ENCODE data around the gene PLEKHO2. TPM values are rescaled to one million over a fixed set of nuclear protein-coding genes. Genes with fewer than 3 reads are reported as not detected.

The PLEKHO2 gene
- total RNA-seq, 1 experiment from 2014 or later: 7.9 TPM

GRCh38 chr15:64883100-64883581, 41.4 kb downstream of the PLEKHO2 start:
- H3K79me2 ChIP-seq (ENCODE audit: low read depth): no peaks in the 10 kb centered on the region
- BruUV-seq (replicated peaks): no TSS peak
- no peak for DNase-seq
- TF ChIP-seq EZH2 (IDR thresholded peaks at IDR 0.05; ENCODE audit: low read depth) (no peak), CTCF (conservative IDR thresholded peaks at IDR 0.05) (no peak)
- H3F3A ChIP-seq (ENCODE audit: insufficient read depth, low read depth): peaks cover 9% of the 10 kb centered on the region; the same call in 1 of the 2 replicates
- no peaks in the 10 kb centered on the region for H4K20me1 ChIP-seq (ENCODE audit: insufficient read depth)
- H2AFZ ChIP-seq: no peak overlapping the region
- no peaks in the 10 kb centered on the region for H3K9me2 ChIP-seq (ENCODE audit: insufficient read depth)
- ChIA-PET POLR2A (ENCODE audit: unreplicated experiment) (no interaction called here), CTCF (no interaction called here)
- H3K27ac ChIP-seq: no peak overlapping the region; the same call in 1 of the 2 replicates
- H3K4me3 ChIP-seq: no peak overlapping the region
- no peaks in the 10 kb centered on the region for H3K27me3 ChIP-seq (ENCODE audit: insufficient read depth, low read depth)
- peak overlapping the region; percentile 36; the same call in 1 of the 2 replicates for H3K4me2 ChIP-seq
- no peaks in the 10 kb centered on the region for H3K9me3 ChIP-seq (ENCODE audit: insufficient read depth, low read depth)
- peaks cover 12% of the 10 kb centered on the region for H3K4me1 ChIP-seq (replicated peaks; ENCODE audit: insufficient read depth)
- intact Hi-C loops (cut with micrococcal nuclease; ENCODE audit: unreplicated experiment): no loop called here
- no peaks in the 10 kb centered on the region for H3K36me3 ChIP-seq (ENCODE audit: low read depth)

DNA sequence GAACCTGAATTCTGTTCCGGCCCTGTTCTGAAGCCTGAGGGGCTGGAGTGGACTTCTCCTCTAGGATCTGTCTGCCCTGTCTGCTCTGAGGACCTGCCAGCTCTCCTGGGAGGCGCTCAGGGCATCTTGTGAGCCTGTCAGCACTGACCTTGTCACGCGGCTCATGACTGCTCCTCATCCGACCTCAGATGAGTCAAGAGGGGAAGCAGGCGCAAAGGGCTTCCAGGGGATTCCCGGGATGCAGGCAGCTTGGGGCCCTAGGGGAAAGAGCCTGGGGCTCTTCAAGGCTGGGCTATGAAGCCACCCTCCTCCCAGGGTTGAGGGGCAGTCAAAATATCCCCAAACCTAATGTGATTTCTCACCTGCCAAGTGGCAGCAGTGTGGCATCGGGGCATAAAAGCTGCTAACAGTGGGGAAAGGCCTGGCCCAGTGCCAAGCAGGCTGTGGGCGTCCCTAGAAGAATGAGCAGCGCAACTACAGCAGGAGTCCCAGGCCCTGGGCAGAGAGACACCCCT, 42.3 kb downstream of the PLEKHO2 start:
- no peak overlapping the region for H3K4me3 ChIP-seq
- no peaks in the 10 kb centered on the region for H3K27me3 ChIP-seq (ENCODE audit: insufficient read depth, low read depth)
- no peaks in the 10 kb centered on the region for H3K79me2 ChIP-seq (ENCODE audit: low read depth)
- ChIA-PET CTCF (no interaction called here), POLR2A (ENCODE audit: unreplicated experiment) (no interaction called here)
- no peaks in the 10 kb centered on the region for H3K9me2 ChIP-seq (ENCODE audit: insufficient read depth)
- peak overlapping the region; percentile 34 for H3K27ac ChIP-seq
- BruUV-seq (replicated peaks): no TSS peak
- no peak for TF ChIP-seq EZH2 (IDR thresholded peaks at IDR 0.05; ENCODE audit: low read depth)
- TF ChIP-seq CTCF (conservative IDR thresholded peaks at IDR 0.05): no peak
- no peaks in the 10 kb centered on the region for H3K36me3 ChIP-seq (ENCODE audit: low read depth)
- H3K9me3 ChIP-seq (ENCODE audit: insufficient read depth, low read depth): no peaks in the 10 kb centered on the region
- peaks cover 12% of the 10 kb centered on the region for H3K4me1 ChIP-seq (replicated peaks; ENCODE audit: insufficient read depth)
- DNase-seq: peak; percentile 56 to 69
- H2AFZ ChIP-seq: no peak overlapping the region
- intact Hi-C loops (cut with micrococcal nuclease; ENCODE audit: unreplicated experiment): no loop called here
- no peaks in the 10 kb centered on the region for H4K20me1 ChIP-seq (ENCODE audit: insufficient read depth)
- peak overlapping the region; percentile 36 for H3K4me2 ChIP-seq
- peaks cover 9% of the 10 kb centered on the region; the same call in 1 of the 2 replicates for H3F3A ChIP-seq (ENCODE audit: insufficient read depth, low read depth)

GRCh38 chr15:64884679-64885078, 43.0 kb downstream of the PLEKHO2 start:
- Histone ChIP-seq H3K36me3 (ENCODE audit: low read depth) (no peaks in the 10 kb centered on the region), H2AFZ (no peak overlapping the region), H3K4me1 (replicated peaks; ENCODE audit: insufficient read depth) (peaks cover 12% of the 10 kb centered on the region), H3K27me3 (ENCODE audit: insufficient read depth, low read depth) (no peaks in the 10 kb centered on the region), H3K4me3 (no peak overlapping the region), H3K4me2 (peak overlapping the region; percentile 36), H3F3A (ENCODE audit: insufficient read depth, low read depth) (peaks cover 9% of the 10 kb centered on the region; the same call in 1 of the 2 replicates), H3K9me2 (ENCODE audit: insufficient read depth) (no peaks in the 10 kb centered on the region), H4K20me1 (ENCODE audit: insufficient read depth) (no peaks in the 10 kb centered on the region), H3K27ac (no peak overlapping the region), H3K79me2 (ENCODE audit: low read depth) (no peaks in the 10 kb centered on the region), H3K9me3 (ENCODE audit: insufficient read depth, low read depth) (no peaks in the 10 kb centered on the region)
- BruUV-seq (replicated peaks): no TSS peak
- TF ChIP-seq CTCF (conservative IDR thresholded peaks at IDR 0.05) (no peak), EZH2 (IDR thresholded peaks at IDR 0.05; ENCODE audit: low read depth) (no peak)
- ChIA-PET POLR2A (ENCODE audit: unreplicated experiment) (no interaction called here), CTCF (no interaction called here)
- no peak for DNase-seq
- intact Hi-C loops (cut with micrococcal nuclease; ENCODE audit: unreplicated experiment): no loop called here

Data from PC-9 (cell line).